ENCODE data around the gene PWP2. TPM values are rescaled to one million over a fixed set of nuclear protein-coding genes. Genes with fewer than 3 reads are reported as not detected.
"Not testable (repeated sequence)": the region's sequence is repeated elsewhere in the genome, so short reads cannot be mapped to it uniquely, and the experiment has no call there.

The PWP2 gene
- total and polyA plus RNA-seq, 9 donors, result 1.1 to 13.3 (median 5.5) TPM; not detected in 1

DNA sequence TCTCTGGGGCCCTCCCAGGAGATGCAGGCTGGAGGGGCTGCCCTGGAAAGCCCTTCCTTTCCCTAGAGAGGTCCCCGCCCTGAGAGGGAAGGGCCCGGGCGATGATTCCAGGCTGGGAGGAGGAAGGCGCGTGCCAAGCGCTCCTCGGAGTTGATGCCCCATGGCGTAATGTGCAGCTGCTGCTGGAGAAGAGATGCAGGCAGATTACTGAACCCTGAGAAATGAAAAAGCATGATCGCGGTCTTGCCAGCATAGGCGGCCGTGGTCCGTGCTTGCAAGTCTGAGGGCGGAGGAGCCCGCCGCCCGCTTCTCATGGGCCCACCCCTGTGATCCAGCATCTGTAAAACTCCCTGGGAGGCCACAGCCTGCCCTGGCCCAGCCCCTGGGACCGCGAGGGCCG lies 53.6 kb downstream of the PWP2 start:
- H3K9me3 ChIP-seq (replicated peaks; ENCODE audit: control insufficient read depth, low read depth, low read length); H3K4me3 ChIP-seq (ENCODE audit: low read length); DNase-seq; H3K4me1 ChIP-seq (ENCODE audit: control insufficient read depth, insufficient read depth, low read length); H3K27me3 ChIP-seq (ENCODE audit: control insufficient read depth, insufficient read depth, low read length); H3K36me3 ChIP-seq (ENCODE audit: control insufficient read depth, insufficient read depth, low read length); H3K27ac ChIP-seq (ENCODE audit: low read length): not testable (repeated sequence)
- WGBS (ENCODE audit: insufficient coverage), result no CpG with 5 or more reads among the region's 20 CpGs

DNA sequence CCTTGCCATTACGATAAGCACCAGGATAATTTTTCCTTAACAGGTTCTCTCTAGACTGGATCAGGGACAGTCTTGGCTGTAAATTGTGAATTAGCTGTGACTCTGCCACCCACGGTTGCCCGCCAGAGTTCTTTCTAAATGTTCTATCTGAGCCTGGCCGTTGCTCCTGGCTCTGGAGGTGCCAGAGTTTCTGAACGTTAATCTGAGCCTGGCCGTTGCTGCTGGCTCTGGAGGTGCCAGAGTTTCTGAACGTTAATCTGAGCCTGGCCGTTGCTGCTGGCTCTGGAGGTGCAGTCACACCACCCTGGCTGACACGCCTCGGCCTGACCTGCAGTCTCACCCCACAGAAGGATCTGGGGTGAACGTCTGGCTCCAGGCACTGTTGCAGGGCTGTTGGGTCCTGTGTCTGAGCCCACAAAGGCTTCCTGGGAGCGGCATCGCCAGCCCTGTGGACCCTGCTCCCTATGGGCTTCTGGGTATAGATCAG lies 56.0 kb downstream of the PWP2 start:
- DNase-seq; H3K9me3 ChIP-seq (replicated peaks; ENCODE audit: control insufficient read depth, low read depth, low read length); H3K36me3 ChIP-seq (ENCODE audit: control insufficient read depth, insufficient read depth, low read length); H3K4me3 ChIP-seq (ENCODE audit: low read length); H3K27me3 ChIP-seq (ENCODE audit: control insufficient read depth, insufficient read depth, low read length); H3K4me1 ChIP-seq (ENCODE audit: control insufficient read depth, insufficient read depth, low read length); H3K27ac ChIP-seq (ENCODE audit: low read length): not testable (repeated sequence)
- WGBS (ENCODE audit: insufficient coverage), result no CpG with 5 or more reads among the region's 13 CpGs

DNA sequence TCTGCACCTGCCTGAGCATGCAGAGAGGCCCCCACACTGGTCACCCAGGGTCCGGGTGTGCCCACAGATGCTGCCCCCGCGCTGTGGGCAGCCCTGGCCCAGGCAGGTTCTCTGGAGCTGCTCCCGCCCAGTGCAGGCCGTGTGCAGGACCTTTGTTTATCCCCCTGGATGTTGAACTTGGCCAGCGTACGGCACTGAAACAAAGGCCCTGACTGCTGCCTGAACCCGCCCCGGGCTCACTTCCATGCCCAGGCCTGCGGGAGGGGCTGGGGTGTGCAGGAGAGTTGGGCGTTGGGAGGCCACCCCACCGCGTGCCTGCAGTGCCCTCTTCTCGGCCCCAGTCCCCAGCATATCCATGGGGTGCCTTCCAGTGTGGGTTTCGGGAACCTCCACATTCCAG lies 58.7 kb downstream of the PWP2 start:
- H3K9me3 ChIP-seq (replicated peaks; ENCODE audit: control insufficient read depth, low read depth, low read length); H3K4me3 ChIP-seq (ENCODE audit: low read length); H3K27me3 ChIP-seq (ENCODE audit: control insufficient read depth, insufficient read depth, low read length); H3K4me1 ChIP-seq (ENCODE audit: control insufficient read depth, insufficient read depth, low read length); H3K27ac ChIP-seq (ENCODE audit: low read length); H3K36me3 ChIP-seq (ENCODE audit: control insufficient read depth, insufficient read depth, low read length); DNase-seq: not testable (repeated sequence)
- WGBS (ENCODE audit: insufficient coverage), result no CpG with 5 or more reads among the region's 15 CpGs

DNA sequence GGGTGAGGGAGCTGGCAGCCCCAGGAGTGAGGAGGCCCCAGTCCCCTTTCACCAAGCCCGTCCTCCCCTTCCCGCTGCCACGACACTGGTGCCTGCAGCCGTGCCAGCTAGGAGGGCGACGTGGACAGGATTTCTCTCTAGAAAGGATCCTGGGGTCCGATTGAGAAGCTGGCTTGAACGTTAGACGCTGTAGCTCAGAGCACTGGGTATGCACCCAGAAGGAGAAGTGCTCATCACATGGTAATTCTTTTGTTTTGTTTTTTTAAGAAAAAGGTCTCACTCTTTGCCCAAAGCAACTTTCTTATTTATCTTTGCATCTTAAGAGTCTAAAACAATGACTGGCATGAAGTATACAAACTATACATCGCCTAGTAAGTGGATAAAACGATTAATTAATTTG lies 60.3 kb downstream of the PWP2 start:
- not testable (repeated sequence) for H3K9me3 ChIP-seq (replicated peaks; ENCODE audit: control insufficient read depth, low read depth, low read length); H3K4me3 ChIP-seq (ENCODE audit: low read length)
- no CpG with 5 or more reads among the region's 11 CpGs for WGBS (ENCODE audit: insufficient coverage)

DNA sequence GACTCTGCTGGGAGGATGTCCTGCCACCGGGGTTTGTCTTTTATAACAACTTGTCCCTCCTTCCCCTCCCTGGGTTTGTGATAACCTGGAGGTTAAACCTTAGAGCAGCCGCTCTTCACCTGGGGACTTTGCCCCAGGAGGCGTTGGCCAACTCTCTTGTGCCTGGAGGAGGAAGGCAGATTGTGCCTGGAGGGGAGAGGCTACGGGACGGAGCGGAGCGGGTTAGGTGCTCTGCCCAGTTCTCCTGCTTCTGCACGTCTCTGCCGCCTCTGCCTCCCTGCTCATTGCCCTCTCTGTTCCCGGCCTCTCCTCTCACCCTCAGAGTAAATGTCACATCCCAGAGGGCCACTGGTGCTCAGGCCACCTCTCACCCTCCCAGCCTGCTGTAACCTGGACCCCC lies 63.1 kb downstream of the PWP2 start:
- not testable (repeated sequence) for H3K27ac ChIP-seq (ENCODE audit: low read length); H3K27me3 ChIP-seq (ENCODE audit: control insufficient read depth, insufficient read depth, low read length); H3K4me3 ChIP-seq (ENCODE audit: low read length); H3K36me3 ChIP-seq (ENCODE audit: control insufficient read depth, insufficient read depth, low read length); H3K9me3 ChIP-seq (replicated peaks; ENCODE audit: control insufficient read depth, low read depth, low read length); H3K4me1 ChIP-seq (ENCODE audit: control insufficient read depth, insufficient read depth, low read length); DNase-seq
- WGBS (ENCODE audit: insufficient coverage), result no CpG with 5 or more reads among the region's 10 CpGs

More for the DNA sequence above, 60.3 kb downstream of the PWP2 start:
- H3K36me3 ChIP-seq (ENCODE audit: control insufficient read depth, insufficient read depth, low read length); DNase-seq; H3K27ac ChIP-seq (ENCODE audit: low read length); H3K27me3 ChIP-seq (ENCODE audit: control insufficient read depth, insufficient read depth, low read length); H3K4me1 ChIP-seq (ENCODE audit: control insufficient read depth, insufficient read depth, low read length): not testable (repeated sequence)

DNA sequence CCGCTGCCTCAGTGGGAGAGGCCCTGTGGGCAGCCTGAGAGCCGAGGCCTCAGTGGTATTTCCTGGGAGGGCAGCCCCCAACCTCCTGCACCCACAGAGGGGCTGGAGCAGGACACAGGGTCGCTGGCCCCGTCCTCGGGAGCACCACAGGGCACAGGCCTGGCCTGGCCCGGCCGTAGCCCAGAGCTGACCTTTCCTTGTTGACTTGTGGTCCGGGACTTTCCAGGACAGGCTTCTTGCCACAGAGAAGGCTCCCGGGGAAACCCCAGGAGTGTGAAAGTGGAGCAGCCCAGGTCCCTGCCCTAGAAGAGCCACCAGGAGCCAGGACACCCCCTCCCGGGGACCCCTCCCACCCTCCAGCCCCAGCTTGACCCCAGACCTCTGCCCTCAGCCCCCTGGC lies 63.7 kb downstream of the PWP2 start:
- H3K9me3 ChIP-seq (replicated peaks; ENCODE audit: control insufficient read depth, low read depth, low read length); H3K4me1 ChIP-seq (ENCODE audit: control insufficient read depth, insufficient read depth, low read length); H3K4me3 ChIP-seq (ENCODE audit: low read length); H3K36me3 ChIP-seq (ENCODE audit: control insufficient read depth, insufficient read depth, low read length); H3K27me3 ChIP-seq (ENCODE audit: control insufficient read depth, insufficient read depth, low read length); DNase-seq; H3K27ac ChIP-seq (ENCODE audit: low read length): not testable (repeated sequence)
- WGBS (ENCODE audit: insufficient coverage), result no CpG with 5 or more reads among the region's 10 CpGs

DNA sequence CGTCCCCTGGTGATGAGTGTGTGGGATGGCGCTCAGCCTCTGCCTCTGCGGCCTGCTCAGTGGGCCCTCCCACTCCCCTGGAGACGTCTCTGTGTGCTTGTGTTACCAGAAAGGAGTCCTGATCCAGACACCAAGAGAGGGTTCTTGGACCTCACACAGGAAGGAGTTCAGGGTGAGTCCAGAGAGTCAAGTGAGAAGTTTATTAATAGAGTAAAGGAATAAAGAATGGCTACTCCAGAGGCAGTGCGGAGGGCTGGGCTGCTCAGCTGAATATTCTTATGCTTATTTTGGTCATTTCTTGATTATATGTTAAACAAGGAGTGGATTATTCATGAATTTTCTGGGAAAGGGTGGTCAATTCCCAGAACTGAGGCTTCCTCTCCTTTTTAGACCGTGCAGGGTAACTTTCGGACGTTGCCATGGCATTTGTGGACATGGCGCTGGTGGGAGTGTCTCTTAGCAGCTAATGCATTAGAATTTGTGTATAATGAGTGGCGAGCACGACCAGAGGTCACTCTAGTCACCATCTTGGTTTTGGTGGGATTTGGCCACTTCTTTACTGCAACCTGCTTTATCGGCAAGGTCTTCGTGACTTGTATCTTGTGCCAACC lies 64.9 kb downstream of the PWP2 start:
- DNase-seq; H3K27me3 ChIP-seq (ENCODE audit: control insufficient read depth, insufficient read depth, low read length); H3K36me3 ChIP-seq (ENCODE audit: control insufficient read depth, insufficient read depth, low read length); H3K4me3 ChIP-seq (ENCODE audit: low read length); H3K27ac ChIP-seq (ENCODE audit: low read length); H3K4me1 ChIP-seq (ENCODE audit: control insufficient read depth, insufficient read depth, low read length); H3K9me3 ChIP-seq (replicated peaks; ENCODE audit: control insufficient read depth, low read depth, low read length): not testable (repeated sequence)
- WGBS (ENCODE audit: insufficient coverage), result no CpG with 5 or more reads among the region's 13 CpGs

DNA sequence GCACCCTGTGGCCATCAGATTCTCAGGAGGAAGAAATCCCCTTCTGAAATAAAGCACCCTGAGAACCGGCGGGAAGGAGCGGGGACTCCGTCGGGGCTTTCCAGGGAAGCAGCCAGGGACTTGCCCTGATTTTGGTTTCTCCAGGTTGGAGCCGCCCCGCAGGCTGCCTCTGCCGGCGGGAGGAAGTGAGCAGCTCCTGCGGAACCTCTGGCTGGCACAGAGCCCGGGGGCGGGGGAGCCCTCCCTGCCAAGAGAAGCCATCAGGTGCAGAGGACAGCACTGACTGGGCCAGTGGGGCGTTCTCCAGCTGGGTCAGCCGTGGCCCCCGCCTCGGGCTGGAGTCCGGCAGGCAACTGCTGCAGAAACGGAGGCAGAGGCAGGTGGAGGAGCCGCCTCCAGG lies 65.5 kb downstream of the PWP2 start:
- H3K27me3 ChIP-seq (ENCODE audit: control insufficient read depth, insufficient read depth, low read length); H3K4me1 ChIP-seq (ENCODE audit: control insufficient read depth, insufficient read depth, low read length); H3K27ac ChIP-seq (ENCODE audit: low read length); H3K36me3 ChIP-seq (ENCODE audit: control insufficient read depth, insufficient read depth, low read length); H3K9me3 ChIP-seq (replicated peaks; ENCODE audit: control insufficient read depth, low read depth, low read length); DNase-seq; H3K4me3 ChIP-seq (ENCODE audit: low read length): not testable (repeated sequence)
- WGBS (ENCODE audit: insufficient coverage), result no CpG with 5 or more reads among the region's 19 CpGs

DNA sequence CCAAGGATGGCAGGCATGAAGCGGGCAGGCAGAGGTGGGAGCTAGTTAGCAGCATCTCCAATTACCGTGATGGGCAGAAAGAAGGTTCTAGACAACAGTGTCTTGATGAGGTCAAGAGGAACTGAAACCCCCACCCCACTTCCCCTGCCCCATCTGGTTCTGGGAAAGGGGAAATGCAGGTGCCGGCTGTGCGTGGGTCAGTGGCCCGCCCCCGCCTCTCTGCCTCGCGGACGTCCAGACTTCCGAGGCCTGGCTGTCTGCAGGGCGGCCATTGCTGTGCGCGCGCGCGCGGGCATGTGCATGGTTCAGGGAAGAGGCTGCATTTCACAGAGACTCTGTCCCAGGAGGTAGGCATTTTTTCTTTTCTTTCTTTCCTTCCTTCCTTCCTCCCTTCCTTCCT lies 68.0 kb downstream of the PWP2 start:
- H3K27ac ChIP-seq (ENCODE audit: low read length); H3K27me3 ChIP-seq (ENCODE audit: control insufficient read depth, insufficient read depth, low read length); H3K4me3 ChIP-seq (ENCODE audit: low read length); H3K9me3 ChIP-seq (replicated peaks; ENCODE audit: control insufficient read depth, low read depth, low read length); H3K36me3 ChIP-seq (ENCODE audit: control insufficient read depth, insufficient read depth, low read length); H3K4me1 ChIP-seq (ENCODE audit: control insufficient read depth, insufficient read depth, low read length): not testable (repeated sequence)
- DNase-seq, result peak; percentile 0
- WGBS (ENCODE audit: insufficient coverage), result no CpG with 5 or more reads among the region's 17 CpGs

DNA sequence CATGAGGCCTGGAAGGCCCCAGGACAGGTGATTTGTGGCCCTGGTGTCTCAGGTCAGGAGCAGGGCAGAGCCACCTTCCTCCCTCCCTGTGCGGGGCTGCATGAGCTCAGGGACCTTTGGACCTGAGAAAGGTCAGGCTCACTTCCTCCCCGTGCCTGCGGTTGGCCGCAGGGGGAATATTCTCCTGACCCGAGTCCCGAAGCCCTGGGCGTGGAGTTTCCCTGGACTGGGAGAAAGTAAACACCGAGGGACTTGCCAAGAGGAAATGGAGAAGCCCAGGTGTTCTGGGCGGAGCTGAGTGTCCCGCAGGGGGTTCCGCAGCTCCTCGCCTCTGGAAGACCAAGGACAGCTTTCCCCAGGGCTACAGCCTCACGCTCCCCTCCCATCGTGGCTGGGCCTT lies 68.9 kb downstream of the PWP2 start:
- H3K4me3 ChIP-seq (ENCODE audit: low read length); H3K27ac ChIP-seq (ENCODE audit: low read length); H3K9me3 ChIP-seq (replicated peaks; ENCODE audit: control insufficient read depth, low read depth, low read length); DNase-seq; H3K27me3 ChIP-seq (ENCODE audit: control insufficient read depth, insufficient read depth, low read length); H3K4me1 ChIP-seq (ENCODE audit: control insufficient read depth, insufficient read depth, low read length); H3K36me3 ChIP-seq (ENCODE audit: control insufficient read depth, insufficient read depth, low read length): not testable (repeated sequence)
- no CpG with 5 or more reads among the region's 14 CpGs for WGBS (ENCODE audit: insufficient coverage)

Data from muscle of leg (tissue), 11 donors.